Measurements from ENCODE around the gene CTNNA3.

The CTNNA3 gene

DNA sequence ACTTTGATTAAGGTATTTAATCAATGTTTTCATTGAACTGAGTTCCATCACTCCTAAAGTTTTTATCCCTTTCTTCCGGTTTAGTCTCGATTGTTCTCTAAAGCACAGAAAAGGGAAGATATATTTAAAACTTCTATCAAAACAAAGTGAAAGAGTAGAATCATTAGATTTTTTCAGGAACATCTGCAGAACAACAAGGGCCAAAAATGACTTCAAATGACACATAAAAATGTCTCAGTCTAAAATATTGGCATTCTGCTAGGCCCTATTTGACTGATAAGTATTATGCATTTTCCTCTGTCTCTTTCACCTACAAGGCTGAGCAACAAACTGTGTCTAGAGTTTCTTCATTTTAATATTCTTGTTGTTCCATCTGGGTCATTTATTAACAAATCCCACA is 1669.7 kb downstream of the CTNNA3 start:
- Histone ChIP-seq H3K4me1 (ENCODE audit: control insufficient read depth, insufficient read depth, low read length) (no peaks in the 10 kb centered on the region), H3K4me2 (ENCODE audit: low read length) (no peak overlapping the region), H3K27me3 (ENCODE audit: control insufficient read depth, insufficient read depth, low read length) (no peaks in the 10 kb centered on the region), H3K4me3 (ENCODE audit: low read length) (no peak overlapping the region), H3K9me3 (replicated peaks; ENCODE audit: low read length) (no peaks in the 10 kb centered on the region), H3K9ac (ENCODE audit: low read depth, low read length) (no peak overlapping the region), H3K36me3 (ENCODE audit: insufficient read depth, low read length) (no peaks in the 10 kb centered on the region)

DNA sequence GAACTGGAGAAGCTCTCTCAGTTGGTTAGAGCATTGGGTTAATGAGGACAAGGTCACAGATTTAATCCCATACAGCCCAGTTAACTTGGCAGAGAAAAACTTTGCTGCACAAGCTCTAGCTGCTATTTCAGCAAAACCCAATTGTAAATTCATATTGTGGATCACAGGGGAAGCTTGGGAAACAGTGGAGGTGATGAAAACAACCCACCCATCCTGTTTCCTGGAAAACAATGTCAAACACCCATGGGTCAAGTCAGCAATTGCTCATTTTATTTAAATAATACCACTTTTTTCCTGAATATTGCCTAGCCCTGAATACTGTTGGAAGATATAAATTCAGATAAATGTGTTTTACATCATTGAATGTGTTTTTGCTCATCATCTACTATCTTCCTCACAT is 1670.8 kb downstream of the CTNNA3 start:
- Histone ChIP-seq H3K9ac (ENCODE audit: low read depth, low read length) (no peak overlapping the region), H3K27me3 (ENCODE audit: control insufficient read depth, insufficient read depth, low read length) (no peaks in the 10 kb centered on the region), H3K4me1 (ENCODE audit: control insufficient read depth, insufficient read depth, low read length) (no peaks in the 10 kb centered on the region), H3K4me3 (ENCODE audit: low read length) (no peak overlapping the region), H3K4me2 (ENCODE audit: low read length) (no peak overlapping the region), H3K9me3 (replicated peaks; ENCODE audit: low read length) (no peaks in the 10 kb centered on the region), H3K36me3 (ENCODE audit: insufficient read depth, low read length) (no peaks in the 10 kb centered on the region)

DNA sequence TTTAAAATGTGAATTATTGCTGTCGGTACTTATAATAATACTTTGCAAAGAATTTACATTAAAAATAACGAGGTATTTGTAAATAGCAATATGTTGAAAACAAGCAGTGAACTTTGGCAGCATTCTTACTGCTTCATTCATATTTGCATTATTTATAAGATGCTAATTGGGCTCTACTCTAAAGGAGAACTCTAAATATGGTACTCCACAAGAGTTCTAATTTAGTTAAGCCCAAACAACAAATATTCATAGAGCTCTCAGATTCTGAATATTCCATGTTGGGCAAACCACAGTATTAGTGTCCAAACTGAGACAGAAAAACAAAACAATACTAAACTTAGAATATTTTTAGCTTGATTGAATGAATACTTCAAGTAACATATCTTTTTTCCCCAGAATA is 1674.6 kb downstream of the CTNNA3 start:
- Histone ChIP-seq H3K4me3 (ENCODE audit: low read length) (no peak overlapping the region), H3K9ac (ENCODE audit: low read depth, low read length) (no peak overlapping the region), H3K4me1 (ENCODE audit: control insufficient read depth, insufficient read depth, low read length) (no peaks in the 10 kb centered on the region), H3K36me3 (ENCODE audit: insufficient read depth, low read length) (no peaks in the 10 kb centered on the region), H3K4me2 (ENCODE audit: low read length) (no peak overlapping the region), H3K27me3 (ENCODE audit: control insufficient read depth, insufficient read depth, low read length) (no peaks in the 10 kb centered on the region), H3K9me3 (replicated peaks; ENCODE audit: low read length) (no peaks in the 10 kb centered on the region)

DNA sequence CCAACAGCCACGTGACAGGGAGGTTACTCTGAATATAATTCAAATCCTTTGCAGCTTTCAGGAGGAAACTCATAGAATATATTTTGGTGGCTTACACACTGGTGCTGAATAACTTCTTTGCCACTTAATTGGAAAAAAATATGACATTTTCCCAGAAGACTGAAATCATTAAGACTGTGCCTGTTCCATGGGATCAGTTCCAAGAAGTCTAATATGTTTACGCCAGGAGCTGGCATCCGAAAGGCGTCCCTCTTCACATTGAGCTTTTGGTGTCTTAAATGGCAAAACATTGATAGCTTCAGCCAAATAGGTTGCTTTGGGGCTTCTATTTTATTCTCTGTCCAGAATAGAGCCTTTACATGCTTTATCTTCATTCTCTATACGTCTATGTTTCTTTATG is 1687.8 kb downstream of the CTNNA3 start:
- Histone ChIP-seq H3K4me2 (ENCODE audit: low read length) (no peak overlapping the region), H3K9me3 (replicated peaks; ENCODE audit: low read length) (no peaks in the 10 kb centered on the region), H3K36me3 (ENCODE audit: insufficient read depth, low read length) (no peaks in the 10 kb centered on the region), H3K9ac (ENCODE audit: low read depth, low read length) (no peak overlapping the region), H3K4me1 (ENCODE audit: control insufficient read depth, insufficient read depth, low read length) (no peaks in the 10 kb centered on the region), H3K27me3 (ENCODE audit: control insufficient read depth, insufficient read depth, low read length) (no peaks in the 10 kb centered on the region), H3K4me3 (ENCODE audit: low read length) (no peak overlapping the region)

DNA sequence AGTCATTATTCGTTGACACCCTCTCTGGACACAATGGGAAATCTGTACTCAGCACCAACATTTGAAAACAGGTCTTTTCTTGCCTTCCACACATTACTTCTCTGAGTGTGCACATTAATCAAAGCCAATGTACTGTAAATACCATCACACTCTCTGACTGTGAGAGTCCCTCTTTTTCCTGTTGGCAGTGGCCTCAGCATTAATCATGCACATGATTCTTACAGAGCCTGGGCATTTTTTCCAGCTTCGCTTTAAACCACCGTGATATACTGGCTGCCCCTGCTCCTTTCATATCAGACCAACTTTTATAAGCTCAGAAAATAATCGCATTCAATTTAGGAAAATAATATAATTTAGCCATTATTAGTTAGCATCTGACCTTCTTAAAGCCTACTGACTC is 1689.6 kb downstream of the CTNNA3 start:
- Histone ChIP-seq H3K9me3 (replicated peaks; ENCODE audit: low read length) (no peaks in the 10 kb centered on the region), H3K36me3 (ENCODE audit: insufficient read depth, low read length) (no peaks in the 10 kb centered on the region), H3K4me3 (ENCODE audit: low read length) (no peak overlapping the region), H3K4me2 (ENCODE audit: low read length) (no peak overlapping the region), H3K27me3 (ENCODE audit: control insufficient read depth, insufficient read depth, low read length) (no peaks in the 10 kb centered on the region), H3K9ac (ENCODE audit: low read depth, low read length) (no peak overlapping the region), H3K4me1 (ENCODE audit: control insufficient read depth, insufficient read depth, low read length) (no peaks in the 10 kb centered on the region)

DNA sequence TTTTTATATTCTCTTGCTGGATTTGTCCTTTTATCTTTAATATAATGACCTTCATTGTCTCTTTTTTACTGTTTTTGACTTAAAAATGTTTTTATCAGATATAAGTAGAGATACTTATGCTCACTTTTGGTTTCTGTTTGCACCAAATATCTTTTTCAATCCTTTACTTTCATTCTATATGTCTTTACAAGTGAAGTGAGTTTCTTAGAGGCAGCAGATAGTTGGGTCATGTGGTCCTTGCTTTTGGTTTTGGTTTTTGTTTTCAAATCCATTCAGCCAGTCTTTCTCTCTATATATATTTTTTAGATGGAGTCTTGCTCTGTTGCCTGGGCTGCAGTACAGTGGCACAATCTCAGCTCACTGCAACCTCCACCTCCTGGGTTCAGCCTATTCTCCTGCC is 1702.5 kb downstream of the CTNNA3 start:
- Histone ChIP-seq H3K9ac (ENCODE audit: low read depth, low read length) (no peak overlapping the region), H3K36me3 (ENCODE audit: insufficient read depth, low read length) (no peaks in the 10 kb centered on the region), H3K4me3 (ENCODE audit: low read length) (no peak overlapping the region), H3K27me3 (ENCODE audit: control insufficient read depth, insufficient read depth, low read length) (no peaks in the 10 kb centered on the region), H3K9me3 (replicated peaks; ENCODE audit: low read length) (no peaks in the 10 kb centered on the region), H3K4me1 (ENCODE audit: control insufficient read depth, insufficient read depth, low read length) (no peaks in the 10 kb centered on the region), H3K4me2 (ENCODE audit: low read length) (no peak overlapping the region)

DNA sequence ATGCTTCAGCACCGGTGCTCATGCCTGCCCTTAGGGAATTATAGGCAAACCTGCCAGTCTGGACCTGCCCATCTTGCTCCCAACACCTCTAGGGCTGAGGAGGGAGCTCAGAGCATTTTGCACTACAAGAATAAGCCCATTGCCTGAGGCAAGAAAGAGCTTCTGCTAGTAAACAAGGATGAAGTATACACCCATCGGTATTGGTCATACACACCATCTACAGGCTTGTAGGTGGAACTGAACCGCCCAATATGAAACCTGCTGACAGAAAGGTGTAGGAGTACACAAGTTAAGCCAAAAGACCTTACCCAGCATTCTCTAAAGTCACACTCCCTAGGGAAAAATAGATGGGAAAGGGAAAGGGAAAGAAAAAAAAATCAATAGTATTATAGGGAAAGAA is 1727.1 kb downstream of the CTNNA3 start:
- Histone ChIP-seq H3K27me3 (ENCODE audit: control insufficient read depth, insufficient read depth, low read length) (no peaks in the 10 kb centered on the region), H3K9ac (ENCODE audit: low read depth, low read length) (no peak overlapping the region), H3K36me3 (ENCODE audit: insufficient read depth, low read length) (no peaks in the 10 kb centered on the region), H3K4me2 (ENCODE audit: low read length) (no peak overlapping the region), H3K4me1 (ENCODE audit: control insufficient read depth, insufficient read depth, low read length) (no peaks in the 10 kb centered on the region), H3K9me3 (replicated peaks; ENCODE audit: low read length) (no peaks in the 10 kb centered on the region), H3K4me3 (ENCODE audit: low read length) (no peak overlapping the region)

DNA sequence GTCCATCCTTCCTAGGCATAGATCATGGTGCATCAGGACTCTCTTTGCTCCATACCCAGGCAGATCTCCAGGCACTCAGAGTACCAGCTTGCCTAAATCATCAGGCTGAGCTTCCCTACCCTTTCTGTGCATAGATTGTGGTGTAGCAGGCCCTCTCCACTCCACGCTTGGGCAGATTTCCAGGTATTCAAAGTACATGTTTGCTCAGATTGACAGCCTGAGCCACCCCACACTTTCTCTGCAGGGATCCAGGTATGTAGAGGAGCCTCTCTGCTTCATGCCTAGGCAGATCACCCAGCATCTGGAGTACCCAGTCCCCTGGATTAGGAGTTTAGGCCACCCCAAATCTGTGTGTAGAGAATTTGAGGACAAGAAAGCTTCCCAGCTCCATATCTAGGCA is 1727.6 kb downstream of the CTNNA3 start:
- H3K4me1 ChIP-seq (ENCODE audit: control insufficient read depth, insufficient read depth, low read length), result no peaks in the 10 kb centered on the region
- H3K9me3 ChIP-seq (replicated peaks; ENCODE audit: low read length), result no peaks in the 10 kb centered on the region
- H3K27me3 ChIP-seq (ENCODE audit: control insufficient read depth, insufficient read depth, low read length), result no peaks in the 10 kb centered on the region
- no peaks in the 10 kb centered on the region for H3K36me3 ChIP-seq (ENCODE audit: insufficient read depth, low read length)
- H3K4me3 ChIP-seq (ENCODE audit: low read length), result no peak overlapping the region
- H3K9ac ChIP-seq (ENCODE audit: low read depth, low read length), result no peak overlapping the region
- H3K4me2 ChIP-seq (ENCODE audit: low read length), result no peak overlapping the region

DNA sequence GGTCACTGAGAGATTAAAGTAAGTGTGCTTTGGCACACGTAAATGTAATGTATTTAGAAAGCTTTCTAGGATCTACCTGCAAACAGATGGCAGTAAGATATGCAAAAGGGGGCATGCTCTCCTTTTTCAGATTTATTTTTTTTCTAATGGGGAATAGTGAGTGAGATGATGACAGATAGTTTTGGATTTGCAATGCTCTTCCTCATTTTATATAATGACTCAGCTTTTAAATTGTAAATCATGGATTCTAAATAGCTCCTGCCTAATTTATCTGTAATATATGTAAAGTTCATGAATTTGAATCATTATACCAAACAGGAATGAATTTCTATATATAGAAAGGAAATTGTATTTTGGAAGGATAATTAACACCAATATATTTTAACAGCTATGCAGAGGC is 1731.8 kb downstream of the CTNNA3 start:
- Histone ChIP-seq H3K4me3 (ENCODE audit: low read length) (no peak overlapping the region), H3K4me1 (ENCODE audit: control insufficient read depth, insufficient read depth, low read length) (no peaks in the 10 kb centered on the region), H3K9me3 (replicated peaks; ENCODE audit: low read length) (no peaks in the 10 kb centered on the region), H3K27me3 (ENCODE audit: control insufficient read depth, insufficient read depth, low read length) (no peaks in the 10 kb centered on the region), H3K4me2 (ENCODE audit: low read length) (no peak overlapping the region), H3K36me3 (ENCODE audit: insufficient read depth, low read length) (no peaks in the 10 kb centered on the region), H3K9ac (ENCODE audit: low read depth, low read length) (no peak overlapping the region)

DNA sequence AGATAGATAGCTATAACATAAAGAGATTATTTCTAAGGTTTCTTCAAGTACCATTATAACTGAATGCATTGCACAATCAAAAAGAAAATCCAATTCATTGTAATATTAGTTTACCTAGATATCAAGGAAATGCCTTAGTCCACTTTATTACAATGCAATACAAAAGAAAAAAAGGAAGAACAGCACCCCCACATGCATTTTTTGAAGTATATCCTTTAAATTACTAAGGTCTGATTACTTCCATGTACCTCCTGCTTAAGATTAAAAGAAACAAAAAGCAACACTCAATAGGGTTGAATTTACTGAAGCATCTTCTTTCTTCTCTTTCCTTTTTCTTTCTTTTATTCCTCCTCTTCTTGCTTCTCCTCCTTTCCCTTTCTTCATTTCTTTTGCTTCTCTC is 1743.9 kb downstream of the CTNNA3 start:
- Histone ChIP-seq H3K36me3 (ENCODE audit: insufficient read depth, low read length) (no peaks in the 10 kb centered on the region), H3K27me3 (ENCODE audit: control insufficient read depth, insufficient read depth, low read length) (no peaks in the 10 kb centered on the region), H3K9me3 (replicated peaks; ENCODE audit: low read length) (no peaks in the 10 kb centered on the region), H3K4me2 (ENCODE audit: low read length) (no peak overlapping the region), H3K4me1 (ENCODE audit: control insufficient read depth, insufficient read depth, low read length) (no peaks in the 10 kb centered on the region), H3K9ac (ENCODE audit: low read depth, low read length) (no peak overlapping the region), H3K4me3 (ENCODE audit: low read length) (no peak overlapping the region)

DNA sequence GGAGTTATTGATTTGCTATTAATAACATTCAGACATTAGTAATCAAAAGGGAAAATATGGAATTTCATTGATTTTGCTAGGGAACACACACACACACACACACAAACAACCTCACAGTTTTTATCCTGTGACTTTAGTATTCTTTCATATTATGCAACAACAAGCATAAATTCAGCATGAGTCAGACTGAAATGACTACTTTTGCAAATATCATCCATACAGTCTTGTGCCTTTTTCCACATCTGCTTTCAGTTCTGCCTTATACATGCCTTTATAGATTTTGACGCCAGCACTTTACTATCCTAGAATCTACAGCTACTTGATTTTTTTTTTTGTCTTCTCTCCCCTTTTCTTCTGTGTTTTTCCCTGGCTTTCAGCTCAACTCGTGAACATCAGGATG is 1745.9 kb downstream of the CTNNA3 start:
- Histone ChIP-seq H3K4me1 (ENCODE audit: control insufficient read depth, insufficient read depth, low read length) (peaks cover 3% of the 10 kb centered on the region), H3K27me3 (ENCODE audit: control insufficient read depth, insufficient read depth, low read length) (no peaks in the 10 kb centered on the region), H3K36me3 (ENCODE audit: insufficient read depth, low read length) (no peaks in the 10 kb centered on the region), H3K9ac (ENCODE audit: low read depth, low read length) (no peak overlapping the region), H3K4me3 (ENCODE audit: low read length) (no peak overlapping the region), H3K9me3 (replicated peaks; ENCODE audit: low read length) (no peaks in the 10 kb centered on the region), H3K4me2 (ENCODE audit: low read length) (no peak overlapping the region)

DNA sequence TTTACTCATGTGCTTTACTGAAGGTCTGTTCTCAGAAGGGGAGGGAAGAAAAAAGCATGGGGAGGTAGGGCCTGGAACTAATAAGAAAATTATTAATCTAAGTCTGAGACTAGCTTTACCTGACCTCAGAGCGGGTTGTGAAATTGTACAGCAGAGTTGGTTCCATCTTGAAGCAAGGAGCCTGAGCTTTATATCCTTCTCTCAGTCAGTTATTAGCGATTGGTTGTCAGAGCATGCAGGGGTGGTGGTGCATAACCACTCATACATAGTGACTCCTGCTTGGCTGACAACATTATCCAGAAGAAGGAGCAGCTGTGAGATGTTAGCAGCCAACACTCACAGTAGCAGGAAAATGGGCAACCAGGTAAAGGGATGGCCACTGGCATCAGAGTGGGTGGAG is 1746.5 kb downstream of the CTNNA3 start:
- H3K9me3 ChIP-seq (replicated peaks; ENCODE audit: low read length), result no peaks in the 10 kb centered on the region
- H3K4me2 ChIP-seq (ENCODE audit: low read length), result no peak overlapping the region
- no peaks in the 10 kb centered on the region for H3K27me3 ChIP-seq (ENCODE audit: control insufficient read depth, insufficient read depth, low read length)
- no peak overlapping the region for H3K4me3 ChIP-seq (ENCODE audit: low read length)
- no peak overlapping the region for H3K9ac ChIP-seq (ENCODE audit: low read depth, low read length)
- H3K36me3 ChIP-seq (ENCODE audit: insufficient read depth, low read length), result no peaks in the 10 kb centered on the region
- peaks cover 8% of the 10 kb centered on the region for H3K4me1 ChIP-seq (ENCODE audit: control insufficient read depth, insufficient read depth, low read length)

DNA sequence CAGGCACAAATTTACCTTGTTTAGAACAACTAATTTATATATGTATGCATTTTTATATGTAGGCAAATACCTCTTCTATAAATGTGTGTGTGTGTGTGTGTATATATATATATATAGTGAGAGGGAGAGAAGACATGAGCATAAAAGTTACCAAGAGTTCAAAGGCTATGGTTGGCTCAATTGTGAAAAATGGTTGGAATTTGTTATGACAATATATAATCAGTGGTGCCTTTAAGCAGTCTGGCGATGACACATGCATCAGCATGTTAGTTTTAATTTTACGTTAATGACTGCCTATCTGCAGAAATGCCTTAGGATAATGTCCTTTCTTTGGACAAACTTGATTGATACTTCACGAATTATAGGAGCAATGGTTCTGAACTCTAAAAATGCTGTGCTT is 1750.9 kb downstream of the CTNNA3 start:
- H3K4me2 ChIP-seq (ENCODE audit: low read length), result no peak overlapping the region
- H3K9me3 ChIP-seq (replicated peaks; ENCODE audit: low read length), result no peaks in the 10 kb centered on the region
- peaks cover 11% of the 10 kb centered on the region for H3K4me1 ChIP-seq (ENCODE audit: control insufficient read depth, insufficient read depth, low read length)
- H3K9ac ChIP-seq (ENCODE audit: low read depth, low read length), result no peak overlapping the region
- no peaks in the 10 kb centered on the region for H3K36me3 ChIP-seq (ENCODE audit: insufficient read depth, low read length)
- no peak overlapping the region for H3K4me3 ChIP-seq (ENCODE audit: low read length)
- H3K27me3 ChIP-seq (ENCODE audit: control insufficient read depth, insufficient read depth, low read length), result no peaks in the 10 kb centered on the region

All from skeletal muscle satellite cell (primary cell).